GM19043 (cell line): ENCODE data around the gene PDCD1LG2.
A peak's percentile ranks its signal among the peaks of the same experiment; 100 is the strongest.
"Not testable (repeated sequence)": the region's sequence is repeated elsewhere in the genome, so short reads cannot be mapped to it uniquely, and the experiment has no call there.

Source experiments
- ATAC-seq: cut with Tn5 transposase; IDR thresholded peaks from one replicate; pipeline ENCODE4 v1.9.1; 2021; ENCODE audit warnings: low read depth; ENCODE audit not compliant: unreplicated experiment

The PDCD1LG2 gene

GRCh38 chr9:5493679-5494511 lies 16.4 kb upstream of the PDCD1LG2 start:
- peak; percentile 81 for ATAC-seq

GRCh38 chr9:5494765-5495164 lies 15.6 kb upstream of the PDCD1LG2 start:
- ATAC-seq = not testable (repeated sequence)

GRCh38 chr9:5499157-5499556 lies 11.2 kb upstream of the PDCD1LG2 start:
- ATAC-seq = no peak

GRCh38 chr9:5499889-5500398 lies 10.4 kb upstream of the PDCD1LG2 start:
- ATAC-seq = no peak

GRCh38 chr9:5500441-5501235 lies 9.7 kb upstream of the PDCD1LG2 start:
- no peak for ATAC-seq

GRCh38 chr9:5502553-5502952 lies 7.8 kb upstream of the PDCD1LG2 start:
- ATAC-seq = no peak

GRCh38 chr9:5509573-5509972 lies 758 bp upstream of the PDCD1LG2 start:
- ATAC-seq = no peak

GRCh38 chr9:5510989-5511388 lies 658 bp downstream of the PDCD1LG2 start:
- ATAC-seq = no peak

GRCh38 chr9:5511476-5511875 lies 1.1 kb downstream of the PDCD1LG2 start:
- ATAC-seq = no peak

GRCh38 chr9:5511935-5512580 lies 1.7 kb downstream of the PDCD1LG2 start:
- ATAC-seq = no peak

GRCh38 chr9:5512658-5513452 lies 2.5 kb downstream of the PDCD1LG2 start:
- ATAC-seq = no peak

- no peak for ATAC-seq
Measured at GRCh38 chr9:5513966-5514616, 3.8 kb downstream of the PDCD1LG2 start.

GRCh38 chr9:5514617-5515260 lies 4.4 kb downstream of the PDCD1LG2 start:
- ATAC-seq = no peak

- ATAC-seq = no peak
Measured at GRCh38 chr9:5515261-5515650, 4.9 kb downstream of the PDCD1LG2 start.

- no peak for ATAC-seq
Measured at GRCh38 chr9:5516453-5517220, 6.3 kb downstream of the PDCD1LG2 start.

GRCh38 chr9:5518171-5518936 lies 8.0 kb downstream of the PDCD1LG2 start:
- peak; percentile 68 for ATAC-seq

- peak; percentile 21 for ATAC-seq
Measured at GRCh38 chr9:5518937-5519319, 8.6 kb downstream of the PDCD1LG2 start.

- no peak for ATAC-seq
Measured at GRCh38 chr9:5524090-5524489, 13.8 kb downstream of the PDCD1LG2 start.
